Adipose tissue (tissue), 3 donors: Measurements from ENCODE around the gene CAST. TPM values are rescaled to one million over a fixed set of nuclear protein-coding genes. Genes with fewer than 3 reads are reported as not detected.

Experiments
- H3K27ac ChIP-seq: one replicate; pipeline ENCODE4 v1.5.1; 2013; ENCODE audit warnings: low read depth, low read length
- WGBS, 3 donors: extraction: QIAGEN DNeasy Blood & Tissue Kit; methylation state at CpG; one replicate each; pipeline ENCODE4 v1.1.7; 2013; 5-methylcytosine and 5-hydroxymethylcytosine counted together
- polyA plus RNA-seq, 3 donors: library from polyadenylated mRNA; stranded (reverse); fragments of 200-250 nt; gene quantifications; one replicate each; pipeline ENCODE4 v1.2.3, GENCODE V29; 2013
- donor health status: healthy with polysubstance abuse.
- donor health status: Bipolar disorder and iron deficiency.
- donor health status: healthy.

CAST gene
- polyA plus RNA-seq, 3 donors = 45.3 to 178 (median 121) TPM

DNA sequence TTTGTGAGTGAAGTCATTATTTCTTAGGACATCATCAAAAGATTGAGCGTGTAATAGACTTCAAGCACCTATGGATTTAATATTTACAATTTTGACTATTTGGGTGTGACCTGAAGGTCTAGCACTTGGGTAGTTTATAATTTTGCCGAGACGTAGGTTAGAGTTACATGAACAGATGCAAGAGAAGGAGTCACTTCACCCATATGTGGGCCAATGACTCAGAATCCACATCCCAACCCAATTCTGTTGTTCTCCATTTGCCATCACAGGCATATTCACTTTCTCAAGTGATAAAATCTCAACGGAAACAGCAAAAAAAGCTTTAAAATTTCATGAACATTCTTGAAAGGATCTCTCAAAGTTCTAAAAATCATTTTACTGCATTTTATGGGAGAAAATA lies 157.6 kb downstream of the CAST start:
- H3K27ac ChIP-seq = no peak overlapping the region
- WGBS, 3 donors = 94 to 98% (median 97%) methylated on average over 4 of the region's 4 CpGs

DNA sequence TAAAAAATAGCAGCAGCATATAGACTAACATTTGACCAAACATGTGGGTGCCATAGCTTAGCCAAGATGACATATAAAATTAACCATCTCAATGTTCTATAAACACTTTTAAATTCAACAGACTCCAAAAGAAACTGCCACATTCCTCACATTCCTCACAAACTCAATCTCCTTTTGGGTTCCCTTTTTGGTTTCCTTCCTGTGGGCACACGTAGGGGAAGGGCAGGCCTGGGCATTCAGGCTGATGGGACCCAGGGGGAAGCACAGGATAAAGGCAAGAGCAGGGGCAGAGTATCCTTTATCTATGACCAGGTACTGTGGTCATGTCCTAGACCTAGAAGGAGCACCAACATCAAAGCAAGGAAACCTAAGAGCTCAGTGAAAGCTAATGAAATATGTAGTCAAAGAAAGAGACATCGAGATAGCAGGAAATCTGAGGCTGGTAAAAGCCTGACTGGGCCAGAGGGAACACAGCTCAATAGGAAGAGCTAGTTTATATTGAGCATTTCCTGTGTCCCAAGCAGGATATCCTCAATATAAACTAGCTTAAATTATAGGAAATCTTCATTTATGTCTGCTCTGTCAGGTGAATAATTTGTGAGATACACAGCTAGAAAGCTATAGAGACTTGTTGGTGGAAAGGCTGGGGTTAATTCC lies 159.2 kb downstream of the CAST start:
- WGBS, 3 donors = 11 to 60% (median 25%) methylated on average over 2 of the region's 2 CpGs
- H3K27ac ChIP-seq = no peak overlapping the region

DNA sequence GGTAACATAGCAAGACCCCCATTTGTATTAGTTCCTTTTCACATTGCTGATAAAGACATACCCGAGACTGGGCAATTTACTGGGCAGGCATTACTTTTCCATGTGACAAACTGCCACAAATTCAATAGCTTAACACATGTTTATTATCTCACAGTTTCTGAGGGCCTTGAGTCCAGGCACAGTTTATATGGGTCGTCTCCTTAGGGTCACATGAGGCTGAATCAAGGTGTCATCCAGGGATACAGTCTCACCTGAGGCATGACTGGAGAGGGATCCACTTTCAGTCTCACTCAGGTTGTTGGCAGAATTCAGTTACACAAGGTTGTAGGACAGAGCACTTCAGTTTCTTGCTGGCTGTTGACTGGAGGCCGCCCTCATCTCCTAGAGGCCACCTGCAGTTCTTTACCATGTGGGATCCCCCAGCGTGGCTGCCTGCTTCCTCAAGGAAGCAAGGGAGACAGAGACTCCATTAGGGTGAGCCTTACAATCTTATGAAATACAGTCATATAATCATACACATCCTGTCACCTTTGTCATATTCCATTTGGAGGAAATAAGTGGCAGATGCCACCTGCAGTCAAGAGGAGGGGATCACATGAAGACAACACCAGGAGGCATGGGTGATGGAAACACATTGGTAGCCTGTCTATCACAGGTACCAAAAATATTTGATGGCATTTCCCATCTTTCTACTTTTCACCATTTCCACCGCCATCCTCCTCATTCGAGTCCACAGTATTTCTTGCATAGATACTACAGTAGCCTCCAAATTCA lies 160.7 kb downstream of the CAST start:
- WGBS, 3 donors = 78 to 90% (median 87%) methylated on average over 6 of the region's 6 CpGs
- no peak overlapping the region for H3K27ac ChIP-seq

DNA sequence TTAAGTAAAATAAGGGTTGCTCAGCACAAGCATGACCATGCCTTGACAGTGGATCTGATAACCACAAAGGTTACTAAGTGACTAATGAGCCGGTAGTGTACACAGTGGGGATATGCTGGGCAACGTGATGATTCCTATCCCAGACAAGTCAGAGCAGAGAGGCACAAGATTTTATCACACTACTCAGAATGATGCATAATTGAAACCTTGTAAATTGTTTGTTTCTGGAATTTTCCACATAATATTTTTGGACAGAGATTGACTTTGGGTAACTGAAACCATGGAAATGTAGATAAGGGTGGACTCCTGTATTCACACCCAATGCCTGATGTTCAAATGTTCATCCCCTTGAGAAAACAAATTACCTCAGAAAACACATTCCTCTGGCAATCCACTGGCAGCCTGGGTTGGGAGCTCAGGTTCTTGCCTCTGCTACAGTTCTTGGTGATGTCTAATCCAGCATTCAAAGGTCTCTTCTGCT lies 161.8 kb downstream of the CAST start:
- no peak overlapping the region for H3K27ac ChIP-seq
- WGBS, 3 donors = 18 to 68% (median 55%) methylated on average over 2 of the region's 2 CpGs

Other genes starting within 250 kb of the CAST start
- 1 to 10 TPM in 2 of 3 donors, not detected in 1; 1.1 to 5.1 TPM for gene PCSK1, start 229.1 kb upstream of the CAST start, polyA plus RNA-seq
- gene ERAP1, start 145.6 kb downstream of the CAST start, polyA plus RNA-seq = 10 to 100 TPM in 2 of 3 donors, 1 to 10 TPM in 1; 9.0 to 30.5 (median 12.0) TPM
- 1 to 10 TPM in 2 of 3 donors, under 1 TPM in 1; 0.77 to 4.0 (median 1.8) TPM for gene ERAP2, start 214.1 kb downstream of the CAST start, polyA plus RNA-seq